Stimulated activated CD8-positive, alpha-beta memory T cell treated with anti-CD3 and anti-CD28 coated beads, Interleukin-12 subunit alpha, Interleukin-12 subunit beta, amount 100 ng/mL, for 4 hours (primary cell): ENCODE results near the gene DENND1B.

Experiments used
- DNase-seq: peaks from one replicate; pipeline ENCODE4 v3.0.0-alpha.2; 2020; ENCODE audit warnings: low read depth

The DENND1B gene

GRCh38 chr1:197683895-197684553, 91.3 kb downstream of the DENND1B start:
- DNase-seq = no peak

GRCh38 chr1:197683280-197683679, 92.0 kb downstream of the DENND1B start:
- DNase-seq = no peak

- no peak for DNase-seq
These were observed 95.0 kb downstream of the DENND1B start for GRCh38 chr1:197680311-197680710.

- DNase-seq = no peak
These were observed 97.5 kb downstream of the DENND1B start for GRCh38 chr1:197677752-197678295.

GRCh38 chr1:197677313-197677712, 98.0 kb downstream of the DENND1B start:
- no peak for DNase-seq

GRCh38 chr1:197675583-197676208, 99.6 kb downstream of the DENND1B start:
- no peak for DNase-seq

- no peak for DNase-seq
These were observed 101.0 kb downstream of the DENND1B start for GRCh38 chr1:197674286-197674685.

- no peak for DNase-seq
These were observed 102.0 kb downstream of the DENND1B start for GRCh38 chr1:197673292-197673691.

GRCh38 chr1:197672347-197672746, 102.9 kb downstream of the DENND1B start:
- DNase-seq = no peak

- DNase-seq = no peak
These were observed 103.4 kb downstream of the DENND1B start for GRCh38 chr1:197671920-197672319.

GRCh38 chr1:197671140-197671539, 104.1 kb downstream of the DENND1B start:
- DNase-seq = no peak

- DNase-seq = no peak
These were observed 108.5 kb downstream of the DENND1B start for GRCh38 chr1:197666769-197667285.

GRCh38 chr1:197664391-197664790, 110.9 kb downstream of the DENND1B start:
- DNase-seq = no peak

- DNase-seq = no peak
These were observed 111.9 kb downstream of the DENND1B start for GRCh38 chr1:197663162-197663953.

GRCh38 chr1:197660389-197660788, 114.9 kb downstream of the DENND1B start:
- DNase-seq = no peak

GRCh38 chr1:197659171-197659570, 116.1 kb downstream of the DENND1B start:
- DNase-seq = no peak

GRCh38 chr1:197649188-197649587, 126.1 kb downstream of the DENND1B start:
- no peak for DNase-seq

GRCh38 chr1:197638316-197638715, 137.0 kb downstream of the DENND1B start:
- no peak for DNase-seq

GRCh38 chr1:197637406-197637805, 137.9 kb downstream of the DENND1B start:
- no peak for DNase-seq

- DNase-seq = no peak
These were observed 141.7 kb downstream of the DENND1B start for GRCh38 chr1:197633447-197634078.

- DNase-seq = no peak
These were observed 142.6 kb downstream of the DENND1B start for GRCh38 chr1:197632651-197633050.

- no peak for DNase-seq
These were observed 143.3 kb downstream of the DENND1B start for GRCh38 chr1:197632005-197632404.
